Middle frontal gyrus (tissue), 1 donor: Measurements from ENCODE around the gene ZNF280C.
"Not testable (repeated sequence)": the region's sequence is repeated elsewhere in the genome, so short reads cannot be mapped to it uniquely, and the experiment has no call there.

Experiments used
- DNase-seq: peaks from one replicate; pipeline ENCODE4 v3.0.0-alpha.2; 2015; ENCODE audit warnings: low spot score; ENCODE audit errors: extremely low spot score

The ZNF280C gene

DNA sequence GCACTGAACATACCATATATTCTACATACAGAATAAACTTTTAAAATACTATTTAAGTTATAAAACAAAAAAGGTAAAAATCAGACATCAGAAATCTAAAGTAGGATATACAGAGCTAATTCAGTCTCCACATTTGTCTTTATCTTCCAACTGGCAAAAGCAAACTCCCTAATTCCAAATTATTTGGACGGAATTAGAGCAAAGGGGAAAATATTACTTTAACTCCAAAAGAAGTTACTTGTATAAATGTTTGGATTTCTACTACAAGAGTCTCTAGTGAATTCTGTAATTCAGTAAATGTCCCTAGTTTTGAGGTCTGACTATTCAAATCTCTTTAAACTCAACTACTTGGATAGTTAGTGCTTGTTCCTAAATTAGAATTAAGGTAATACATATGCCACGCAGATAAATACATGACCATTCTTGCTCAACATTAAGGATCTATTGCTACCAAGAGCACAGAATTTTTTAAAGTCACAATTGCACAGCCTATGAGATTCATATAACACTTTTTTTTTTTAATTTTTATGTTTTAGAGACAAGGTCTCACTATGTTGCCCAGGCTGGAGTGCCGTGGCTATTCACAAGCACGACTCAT lies 7.3 kb downstream of the ZNF280C start:
- DNase-seq: no peak

- no peak for DNase-seq
Measured at GRCh38 chrX:130260316-130260715, 8.4 kb downstream of the ZNF280C start.

DNA sequence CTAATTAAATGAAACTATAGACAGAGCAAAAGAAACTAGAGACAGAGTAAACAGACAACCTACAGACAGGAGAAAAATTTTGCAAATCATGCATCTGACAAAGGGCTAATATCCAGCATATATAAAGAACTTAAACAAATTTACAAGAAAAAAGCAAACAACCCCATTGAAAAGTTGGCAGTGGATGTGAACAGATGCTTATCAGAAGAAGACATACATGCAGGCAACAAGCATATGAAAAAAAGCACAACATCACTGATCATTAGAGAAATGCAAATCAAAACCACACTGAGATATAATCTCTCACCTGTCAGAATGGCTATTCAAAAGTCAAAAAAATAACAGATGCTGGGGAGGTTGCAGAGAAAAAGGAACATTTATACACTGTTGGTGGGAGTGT lies 14.8 kb downstream of the ZNF280C start:
- DNase-seq: no peak

DNA sequence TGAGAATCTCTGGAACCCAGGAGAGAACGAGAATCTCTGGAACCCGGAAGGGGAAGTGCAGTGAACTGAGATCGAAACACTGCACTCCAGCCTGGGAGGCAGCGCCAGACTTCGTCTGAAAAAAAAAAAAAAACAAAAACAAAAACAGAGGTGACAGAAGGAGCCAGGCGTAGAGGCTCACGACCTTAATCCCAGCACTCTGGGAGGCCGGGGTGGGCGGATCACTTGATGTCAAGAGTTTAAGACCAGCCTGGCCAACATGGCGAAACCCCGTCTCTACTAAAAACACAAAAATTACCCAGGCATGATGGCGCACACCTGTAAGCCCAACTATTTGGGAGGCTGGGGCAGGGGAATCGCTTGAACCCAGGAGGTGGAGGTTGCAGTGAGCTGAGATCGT lies 17.0 kb downstream of the ZNF280C start:
- no peak for DNase-seq

DNA sequence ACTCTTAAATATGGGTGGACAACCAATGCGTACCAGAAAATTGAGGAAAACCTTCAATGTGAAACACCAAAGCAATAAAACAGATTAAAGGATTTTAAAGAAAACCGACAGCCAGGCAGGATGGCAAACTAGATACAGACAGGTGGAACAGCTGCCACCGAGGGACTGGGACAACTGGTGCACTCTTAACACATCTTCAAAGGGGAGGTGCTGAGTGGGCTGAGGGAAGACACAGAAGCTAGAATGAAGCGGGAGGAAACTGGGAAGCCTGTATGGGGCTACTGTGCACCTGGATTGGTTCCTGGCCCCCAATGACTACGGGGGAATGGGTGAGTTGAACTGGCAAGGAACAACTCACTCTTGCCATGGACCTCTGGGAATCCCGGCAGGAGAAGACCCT lies 20.7 kb downstream of the ZNF280C start:
- no peak for DNase-seq

GRCh38 chrX:130246084-130246483 lies 22.6 kb downstream of the ZNF280C start:
- DNase-seq: no peak

- no peak for DNase-seq
Measured at GRCh38 chrX:130245441-130245840, 23.3 kb downstream of the ZNF280C start.

DNA sequence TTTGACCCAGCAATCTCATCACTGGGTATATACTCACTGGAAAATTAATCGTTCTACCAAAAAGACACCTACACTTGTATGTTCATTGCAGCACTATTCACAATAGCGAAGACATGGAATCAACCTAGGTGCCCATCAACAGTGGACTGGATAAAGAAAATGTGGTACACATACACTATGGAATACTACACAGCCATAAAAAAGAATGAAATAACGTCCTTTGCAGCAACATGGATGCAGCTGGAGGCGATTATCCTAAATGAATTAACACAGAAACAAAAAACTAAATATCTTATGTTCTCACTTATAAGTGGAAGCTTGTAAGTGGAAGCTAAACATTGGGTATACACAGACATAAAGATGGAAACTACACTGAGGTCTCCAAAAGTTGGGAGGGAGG lies 37.5 kb downstream of the ZNF280C start:
- not testable (repeated sequence) for DNase-seq

DNA sequence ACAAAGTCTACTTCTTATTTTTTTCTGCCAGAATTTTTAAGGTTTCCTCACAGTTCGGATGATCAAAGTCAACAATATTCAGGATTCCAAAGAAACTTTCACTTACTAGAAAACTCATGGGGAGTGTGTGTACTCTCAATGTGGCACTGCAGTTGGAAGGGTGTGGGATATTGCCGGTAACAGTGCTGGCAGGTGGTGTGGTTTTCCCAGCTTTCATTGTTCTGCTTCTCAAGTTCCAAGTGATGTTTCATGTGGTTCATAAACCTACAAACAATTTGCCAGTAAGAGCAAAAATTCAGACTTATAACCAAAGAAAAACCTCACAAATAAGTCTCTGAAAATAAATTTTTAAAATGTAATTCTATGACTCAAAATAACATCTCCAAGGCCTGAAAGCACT lies 39.8 kb downstream of the ZNF280C start:
- DNase-seq: no peak

DNA sequence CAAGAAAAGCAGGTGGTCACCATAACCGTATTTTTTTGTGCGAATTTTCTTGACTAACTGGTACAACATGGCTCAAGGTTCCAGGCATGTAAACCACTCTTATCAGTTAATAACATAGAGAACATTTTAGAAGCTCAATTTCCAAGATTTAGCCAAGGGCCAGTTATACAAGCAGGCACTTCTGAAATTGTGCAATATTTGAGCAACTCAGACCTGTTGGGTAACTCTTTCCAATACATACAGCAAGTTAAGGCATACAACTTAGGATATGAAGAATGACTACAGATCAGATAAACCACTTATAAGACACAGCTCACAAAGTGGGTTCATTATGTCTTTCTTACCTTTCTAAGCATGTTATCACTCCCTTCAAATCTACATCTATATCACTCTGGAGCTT lies 43.9 kb downstream of the ZNF280C start:
- no peak for DNase-seq

DNA sequence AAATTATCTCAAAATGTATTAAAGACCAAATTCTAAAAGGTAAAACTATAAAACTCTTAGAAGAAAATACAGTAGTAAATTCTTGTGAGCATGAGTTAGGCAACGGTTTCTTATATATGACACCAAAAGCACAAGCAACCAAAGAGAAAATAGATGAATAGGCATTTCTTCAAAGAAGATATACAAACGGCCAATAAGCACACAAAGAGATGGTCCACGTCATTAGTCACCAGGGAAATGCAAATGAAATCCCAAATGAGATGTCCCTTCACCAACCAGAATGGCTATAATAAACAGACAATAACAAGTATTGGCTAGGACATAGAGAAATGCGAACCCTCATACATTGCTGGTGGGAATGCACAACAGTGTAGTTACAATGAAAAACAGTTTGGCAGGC lies 52.4 kb downstream of the ZNF280C start:
- DNase-seq: no peak

- DNase-seq: no peak
Measured at GRCh38 chrX:130213376-130213775, 55.3 kb downstream of the ZNF280C start.

DNA sequence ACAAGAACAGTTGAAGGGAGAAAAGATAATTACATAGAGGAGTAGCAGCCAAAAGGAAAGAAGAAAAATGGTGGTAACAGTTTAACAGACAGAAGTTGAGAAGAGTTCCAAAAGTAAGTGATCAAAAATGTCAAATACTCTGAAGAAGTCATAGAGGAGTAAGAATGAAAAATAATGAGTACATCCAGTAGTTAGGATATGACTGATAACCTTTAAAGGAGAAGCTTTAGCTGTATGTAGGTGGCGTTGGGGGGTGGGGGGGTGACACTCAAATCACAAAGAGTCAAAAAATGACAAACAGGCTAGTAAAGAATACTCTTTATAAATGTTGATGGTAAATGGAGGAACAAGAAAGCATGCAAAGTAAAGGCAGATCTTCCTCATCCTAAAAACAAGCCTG lies 56.3 kb downstream of the ZNF280C start:
- no peak for DNase-seq

DNA sequence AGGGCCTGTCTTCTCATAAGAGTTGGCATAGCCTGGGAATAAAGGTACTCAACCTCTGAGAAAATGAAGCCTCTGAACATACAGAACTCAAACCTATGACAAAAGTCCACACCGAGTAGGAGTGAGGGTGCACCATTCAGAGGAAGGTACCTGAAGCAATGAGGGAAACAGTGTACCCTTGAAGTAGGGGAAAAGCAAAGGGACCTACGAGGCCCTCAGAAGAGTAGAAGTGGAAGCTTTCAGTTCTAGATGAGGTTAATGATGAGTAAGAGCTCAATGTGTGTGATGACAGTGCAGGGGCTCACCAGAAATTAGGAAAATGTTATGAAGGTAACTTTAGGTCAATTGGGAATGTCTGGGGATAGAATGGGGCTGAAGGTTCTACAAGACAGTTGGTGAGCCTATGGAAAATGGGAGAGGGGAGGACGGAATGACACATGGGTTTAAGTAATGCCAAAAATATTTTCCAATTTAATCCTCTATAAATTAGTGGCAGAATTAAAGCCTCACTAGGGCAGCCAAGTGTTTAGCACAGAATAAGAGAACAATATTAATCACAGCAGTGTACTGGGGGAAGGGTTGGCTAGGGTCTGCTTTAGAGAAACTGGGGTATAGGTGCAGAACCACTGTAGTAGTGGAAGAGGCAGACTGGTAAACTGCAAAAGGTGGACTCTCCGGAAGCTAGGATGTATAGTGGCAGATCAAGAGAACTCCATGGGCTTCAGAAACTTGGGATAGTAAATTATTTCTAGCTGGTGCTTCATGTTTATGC lies 57.1 kb downstream of the ZNF280C start:
- DNase-seq: no peak

GRCh38 chrX:130204647-130205046 lies 64.1 kb downstream of the ZNF280C start:
- DNase-seq: no peak

DNA sequence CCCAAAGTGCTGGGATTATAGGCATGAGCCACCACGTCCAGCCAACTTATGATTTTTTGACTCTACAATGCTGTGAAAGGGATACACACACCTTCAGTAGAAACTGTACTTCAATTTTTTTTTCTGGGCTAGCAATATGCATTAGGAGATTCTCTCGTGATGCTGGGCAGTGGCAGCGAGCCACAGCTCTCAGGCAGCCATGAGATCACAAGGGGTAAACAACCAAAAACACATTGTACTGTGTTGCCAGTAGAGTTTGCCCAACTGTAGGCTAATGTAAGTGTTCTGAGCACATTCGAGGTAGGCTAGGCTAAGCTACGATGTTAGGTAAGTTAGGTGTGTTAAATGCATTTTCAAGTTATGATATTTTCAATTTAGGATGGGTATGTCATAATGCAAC lies 71.2 kb downstream of the ZNF280C start:
- no peak for DNase-seq

DNA sequence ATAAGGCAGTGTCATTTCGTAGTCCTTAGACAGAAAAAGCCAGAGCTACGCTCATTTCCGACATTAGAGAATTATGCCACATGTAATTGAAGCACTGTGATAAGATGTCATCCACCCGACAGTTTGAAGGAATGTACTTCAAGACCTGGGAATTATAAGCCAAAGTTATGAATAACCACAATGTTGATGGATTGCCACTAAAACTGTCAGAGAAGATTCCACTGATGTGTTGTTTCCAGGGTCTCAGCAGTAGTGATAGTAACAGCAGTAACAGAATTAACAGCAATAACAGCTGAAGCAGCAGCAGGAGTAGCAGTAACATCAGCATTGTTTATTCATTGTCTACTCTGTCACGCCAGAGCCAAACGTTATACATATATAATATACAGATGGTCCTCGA lies 72.2 kb downstream of the ZNF280C start:
- no peak for DNase-seq

- no peak for DNase-seq
Measured at GRCh38 chrX:130190801-130191200, 77.9 kb downstream of the ZNF280C start.

DNA sequence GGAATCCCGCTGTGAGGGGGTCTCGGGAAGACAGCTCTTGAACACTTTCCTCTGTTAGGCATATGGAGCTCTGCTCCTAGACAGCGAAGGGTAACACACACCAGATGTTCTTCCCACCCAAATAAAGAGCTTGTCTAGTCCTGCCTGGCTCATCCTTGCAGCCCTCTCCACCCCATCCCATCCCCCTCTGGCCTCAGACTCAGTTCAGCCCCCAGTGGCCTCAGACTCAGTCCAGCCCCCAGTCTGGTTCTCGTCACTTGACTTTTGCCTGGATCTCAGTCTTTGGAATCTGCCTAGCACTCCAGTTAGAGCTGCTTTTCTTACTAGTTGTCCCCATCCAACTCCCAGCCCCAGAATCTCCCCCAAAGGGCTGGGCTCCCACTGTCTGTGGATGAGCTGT lies 82.0 kb downstream of the ZNF280C start:
- no peak for DNase-seq

DNA sequence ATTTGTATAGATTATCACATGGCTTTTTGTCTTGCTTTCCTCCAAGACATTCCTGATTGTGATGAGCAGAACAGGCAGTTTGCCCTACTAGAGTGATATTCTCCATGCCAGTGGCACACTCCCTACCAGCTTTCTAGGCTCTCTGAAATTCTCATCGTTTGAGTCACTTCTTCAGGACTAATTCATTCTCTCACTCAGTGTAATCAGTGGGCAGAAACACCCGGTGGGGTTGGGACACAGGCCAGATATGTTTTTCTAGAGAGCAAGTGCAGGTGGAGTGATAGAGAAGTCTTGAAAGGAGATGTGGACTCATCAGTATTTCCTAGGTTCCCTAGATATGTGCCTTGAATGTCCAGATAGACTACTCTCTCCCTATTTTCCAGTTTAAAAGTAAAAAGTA lies 83.8 kb downstream of the ZNF280C start:
- no peak for DNase-seq

DNA sequence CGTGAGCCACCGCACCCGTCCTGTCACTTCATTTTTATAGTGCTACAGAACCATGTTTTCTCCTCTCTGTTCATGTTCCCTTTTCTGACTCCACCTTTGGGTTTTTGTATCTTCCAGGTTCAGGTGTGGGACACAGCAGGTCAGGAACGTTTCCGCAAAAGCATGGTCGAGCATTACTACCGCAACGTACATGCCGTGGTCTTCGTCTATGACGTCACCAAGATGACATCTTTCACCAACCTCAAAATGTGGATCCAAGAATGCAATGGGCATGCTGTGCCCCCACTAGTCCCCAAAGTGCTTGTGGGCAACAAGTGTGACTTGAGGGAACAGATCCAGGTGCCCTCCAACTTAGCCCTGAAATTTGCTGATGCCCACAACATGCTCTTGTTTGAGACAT lies 84.5 kb downstream of the ZNF280C start:
- DNase-seq: no peak

DNA sequence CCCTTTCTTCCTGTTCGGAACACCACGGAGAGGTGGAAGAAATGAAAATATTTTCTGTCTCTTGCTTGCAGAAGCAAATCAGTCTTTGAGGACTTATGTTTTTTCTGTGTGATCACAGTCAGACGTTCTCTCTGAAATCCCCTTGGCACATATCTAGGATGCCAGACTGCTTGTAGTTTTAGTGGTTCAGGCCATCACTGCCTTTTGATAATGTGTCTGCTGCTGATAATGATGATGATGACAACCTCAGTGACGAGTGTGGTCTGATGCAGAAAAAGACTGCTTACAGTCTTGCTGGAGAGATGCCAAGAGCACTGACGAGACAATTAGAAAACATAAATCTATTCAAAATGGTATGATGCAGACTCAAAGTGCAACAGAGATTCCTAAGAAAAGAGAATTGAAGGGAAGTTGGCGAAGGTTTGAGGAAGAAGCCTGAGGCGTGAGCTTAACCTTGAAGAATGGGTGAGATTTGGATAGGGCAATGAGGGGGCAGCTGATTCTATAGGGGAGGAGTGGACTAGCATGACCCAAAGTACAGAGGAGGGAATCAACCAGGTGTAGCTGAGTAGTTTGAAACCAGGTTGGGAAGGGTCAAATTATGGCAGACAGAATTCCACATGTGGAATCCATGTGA lies 89.0 kb downstream of the ZNF280C start:
- no peak for DNase-seq

- no peak for DNase-seq
Measured at GRCh38 chrX:130179170-130179569, 89.5 kb downstream of the ZNF280C start.
